GM23338 (cell line): Measurements from ENCODE around the gene DOLPP1. TPM values are rescaled to one million over a fixed set of nuclear protein-coding genes. Genes with fewer than 3 reads are reported as not detected.

ENCODE experiments used
- ATAC-seq: fragments of 200-7000 bp; cut with Tn5 transposase; 3 replicates; pipeline ENCODE4 v1.9.1; 2020
- DNase-seq: peaks from one replicate; pipeline ENCODE4 v3.0.0-alpha.2; 2015; ENCODE audit warnings: low spot score
- H2AFZ ChIP-seq: fragments of 200-600 bp; sonication (generic); 2 replicates; pipeline ENCODE4 v1.8.0; 2016; ENCODE audit warnings: antibody characterized with exemption, mild to moderate bottlenecking, moderate library complexity
- H3F3A ChIP-seq: fragments of 200-600 bp; sonication (generic); replicated peaks from 2 replicates; pipeline ENCODE4 v1.8.0; 2017; ENCODE audit warnings: antibody characterized with exemption, mixed run types, low read depth
- H3K27ac ChIP-seq: fragments of 200-600 bp; sonication (generic); 2 replicates; pipeline ENCODE4 v1.6.1; 2016; ENCODE audit warnings: low read depth
- H3K27me3 ChIP-seq: fragments of 200-600 bp; sonication (generic); 2 replicates; pipeline ENCODE4 v1.8.0; 2016; ENCODE audit warnings: mild to moderate bottlenecking, mixed run types, moderate library complexity; ENCODE audit not compliant: insufficient read depth
- H3K36me3 ChIP-seq: fragments of 200-600 bp; sonication (generic); 2 replicates; pipeline ENCODE4 v1.8.0; 2016; ENCODE audit warnings: mild to moderate bottlenecking; ENCODE audit not compliant: insufficient read depth
- H3K4me1 ChIP-seq: fragments of 200-600 bp; sonication (generic); 2 replicates; pipeline ENCODE4 v1.8.0; 2016; ENCODE audit warnings: mild to moderate bottlenecking, moderate library complexity; ENCODE audit not compliant: insufficient read depth
- H3K4me2 ChIP-seq: fragments of 200-600 bp; sonication (generic); 2 replicates; pipeline ENCODE4 v1.7.1; 2017; ENCODE audit warnings: mixed run types
- H3K4me3 ChIP-seq: fragments of 200-600 bp; sonication (generic); 2 replicates; pipeline ENCODE4 v1.6.1; 2016; ENCODE audit warnings: mixed run types
- H3K79me2 ChIP-seq: fragments of 200-600 bp; sonication (generic); replicated peaks from 2 replicates; pipeline ENCODE4 v1.8.0; 2017; ENCODE audit warnings: mild to moderate bottlenecking; ENCODE audit not compliant: insufficient read depth
- H3K9me2 ChIP-seq: fragments of 200-600 bp; sonication (generic); 2 replicates; pipeline ENCODE4 v1.8.0; 2017; ENCODE audit not compliant: insufficient read depth
- H4K20me1 ChIP-seq: fragments of 200-600 bp; sonication (generic); replicated peaks from 2 replicates; pipeline ENCODE4 v1.8.0; 2017; ENCODE audit warnings: mild to moderate bottlenecking; ENCODE audit not compliant: insufficient read depth
- H3K27ac Mint-ChIP-seq: 2 replicates; pipeline ENCODE4 v1.8.0; 2020; ENCODE audit warnings: inconsistent platforms, mild to moderate bottlenecking, moderate library complexity, mixed read lengths
- H3K27me3 Mint-ChIP-seq: 3 replicates; pipeline ENCODE4 v1.8.0; 2022; ENCODE audit warnings: low read depth, mild to moderate bottlenecking, moderate library complexity, mixed read lengths, inconsistent platforms; ENCODE audit not compliant: insufficient read depth, poor library complexity
- H3K36me3 Mint-ChIP-seq: 3 replicates; pipeline ENCODE4 v1.8.0; 2021; ENCODE audit warnings: low read depth, mild to moderate bottlenecking, inconsistent platforms, moderate library complexity, mixed read lengths
- H3K4me1 Mint-ChIP-seq: 3 replicates; pipeline ENCODE4 v1.8.0; 2020; ENCODE audit warnings: mild to moderate bottlenecking, inconsistent platforms, mixed read lengths
- H3K4me3 Mint-ChIP-seq: 3 replicates; pipeline ENCODE4 v1.8.0; 2021; ENCODE audit warnings: moderate library complexity, mild to moderate bottlenecking, inconsistent platforms, mixed read lengths
- H3K9me3 Mint-ChIP-seq: 3 replicates; pipeline ENCODE4 v1.8.0; 2020; ENCODE audit warnings: moderate library complexity, mild to moderate bottlenecking, inconsistent platforms, mixed read lengths
- CREB1 ChIP-seq: fragments of 250-450 bp; sonication (Bioruptor Pico); IDR thresholded peaks from 2 replicates; pipeline ENCODE4 v1.5.0; 2020; ENCODE audit warnings: low read depth, mild to moderate bottlenecking, moderate library complexity
- EZH2 ChIP-seq: fragments of 200-600 bp; sonication (generic); IDR thresholded peaks from one replicate; pipeline ENCODE4 v1.8.0; 2017; ENCODE audit warnings: antibody characterized with exemption, mild to moderate bottlenecking, low read depth; ENCODE audit not compliant: unreplicated experiment
- EZH2phosphoT487 ChIP-seq: fragments of 200-600 bp; sonication (generic); IDR thresholded peaks from one replicate; pipeline ENCODE4 v1.8.1; 2018; ENCODE audit warnings: antibody characterized with exemption; ENCODE audit not compliant: unreplicated experiment
- JUNB ChIP-seq: IDR thresholded peaks from one replicate; pipeline ENCODE4 v1.6.1; 2016; ENCODE audit warnings: antibody characterized with exemption; ENCODE audit not compliant: unreplicated experiment
- ZNF114 ChIP-seq: fragments of 250-450 bp; sonication (Bioruptor Pico); IDR thresholded peaks from 2 replicates; pipeline ENCODE4 v1.5.0; 2020; ENCODE audit warnings: mild to moderate bottlenecking, moderate library complexity
- polyA plus RNA-seq: library from polyadenylated mRNA; unstranded; fragments of >200 nt; fragmentation: Nextera tagmentation; extraction: Ambion mirVana; gene quantifications from 2 replicates; pipeline ENCODE4 v1.2.1, GENCODE V29; 2016
- total RNA-seq: library from RNA; depleted of rRNA; stranded (reverse); fragments of >200 nt; shearing (Covaris generic); gene quantifications from 2 replicates; pipeline ENCODE4 v1.2.3, GENCODE V29; 2014
- TF ChIP-seq, protein P1 (sequence below): IDR thresholded peaks from one replicate; pipeline ENCODE4 v1.6.1; 2018; ENCODE audit warnings: antibody characterized with exemption; ENCODE audit not compliant: unreplicated experiment
- TF ChIP-seq, protein P2 (sequence below), 2 experiments: fragments of 200-600 bp in 1 of 2; sonication (generic) in 1 of 2; conservative IDR thresholded peaks; 2 replicates each; pipeline versions ENCODE4 v1.5.1 to v1.6.1; 2016 to 2017; ENCODE audit warnings: antibody characterized with exemption in 2 of 2, low read depth in 2 of 2, mild to moderate bottlenecking in 2 of 2, moderate library complexity in 1 of 2
- TF ChIP-seq, protein P3 (sequence below): IDR thresholded peaks from 2 replicates; pipeline ENCODE4 v1.6.1; 2016; ENCODE audit warnings: antibody characterized with exemption
- TF ChIP-seq, protein P4 (sequence below): fragments of 250-450 bp; sonication (Bioruptor Pico); IDR thresholded peaks from 2 replicates; pipeline ENCODE4 v1.5.0; 2020; ENCODE audit warnings: mild to moderate bottlenecking, moderate library complexity

DOLPP1 gene
- total and polyA plus RNA-seq, 2 experiments from 2014 or later, result 23.3 to 31.9 TPM

DNA sequence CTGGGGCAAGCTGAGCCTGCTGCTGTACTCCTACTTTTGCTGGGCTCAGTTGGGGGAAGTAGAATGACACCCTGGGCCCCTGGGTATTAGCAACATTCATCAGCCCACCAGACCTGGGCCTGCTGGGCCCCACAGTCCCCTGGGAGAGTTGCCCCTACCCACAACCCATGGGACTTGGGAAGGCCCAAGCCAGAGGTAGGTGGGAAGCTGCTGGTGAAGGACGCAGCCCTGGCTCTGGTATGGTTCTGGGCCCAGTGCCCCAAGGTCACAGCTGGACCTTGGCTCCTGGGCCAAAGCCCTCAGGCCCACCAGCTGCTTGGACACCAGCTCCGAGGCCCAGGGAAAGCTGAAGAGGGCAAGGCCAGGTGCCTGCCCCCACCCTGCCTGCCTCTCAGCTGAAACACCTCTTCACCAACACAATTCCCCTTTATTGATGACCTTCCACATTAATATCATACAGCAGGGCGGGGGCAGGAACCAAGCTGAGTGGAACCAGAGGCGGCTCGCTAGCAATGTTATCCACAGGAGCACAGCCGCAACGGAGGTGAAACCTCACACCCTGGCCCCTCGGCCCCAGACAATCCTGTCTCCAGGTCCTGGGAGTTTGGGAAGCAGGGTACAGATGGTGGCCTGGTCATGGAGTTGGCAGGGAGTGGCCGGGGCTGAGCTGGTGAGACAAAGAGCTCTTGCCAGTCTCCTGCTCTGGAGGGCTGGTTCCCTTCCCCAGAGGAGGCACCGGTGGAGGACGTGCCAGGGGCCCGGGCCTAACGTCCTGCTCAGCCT is 13.7 kb downstream of the DOLPP1 start:
- H3K27me3 Mint-ChIP-seq, result peaks cover 14% of the 10 kb centered on the region
- peaks cover 2% of the 10 kb centered on the region; the same call in 2 of the 3 replicates for H3K4me1 Mint-ChIP-seq
- no peak for ATAC-seq

More for the DNA sequence above, 13.7 kb downstream of the DOLPP1 start:
- Histone ChIP-seq H3K27me3 (no peaks in the 10 kb centered on the region), H3K9me2 (no peaks in the 10 kb centered on the region), H3K27ac (no peak overlapping the region), H3K4me1 (no peaks in the 10 kb centered on the region), H3K4me2 (no peak overlapping the region), H4K20me1 (peaks cover 4% of the 10 kb centered on the region; the same call in 1 of the 2 replicates), H3F3A (0 out of 2 replicates have a peak, but pooled peaks cover 3% of the 10 kb centered on the region), H3K79me2 (no peaks in the 10 kb centered on the region), H3K36me3 (no peaks in the 10 kb centered on the region), H2AFZ (no peak overlapping the region), H3K4me3 (no peak overlapping the region)
- no peak overlapping the region for H3K4me3 Mint-ChIP-seq
- peaks cover 11% of the 10 kb centered on the region for H3K36me3 Mint-ChIP-seq
- H3K9me3 Mint-ChIP-seq, result no peaks in the 10 kb centered on the region
- DNase-seq, result no peak
- TF ChIP-seq, protein P1, sequence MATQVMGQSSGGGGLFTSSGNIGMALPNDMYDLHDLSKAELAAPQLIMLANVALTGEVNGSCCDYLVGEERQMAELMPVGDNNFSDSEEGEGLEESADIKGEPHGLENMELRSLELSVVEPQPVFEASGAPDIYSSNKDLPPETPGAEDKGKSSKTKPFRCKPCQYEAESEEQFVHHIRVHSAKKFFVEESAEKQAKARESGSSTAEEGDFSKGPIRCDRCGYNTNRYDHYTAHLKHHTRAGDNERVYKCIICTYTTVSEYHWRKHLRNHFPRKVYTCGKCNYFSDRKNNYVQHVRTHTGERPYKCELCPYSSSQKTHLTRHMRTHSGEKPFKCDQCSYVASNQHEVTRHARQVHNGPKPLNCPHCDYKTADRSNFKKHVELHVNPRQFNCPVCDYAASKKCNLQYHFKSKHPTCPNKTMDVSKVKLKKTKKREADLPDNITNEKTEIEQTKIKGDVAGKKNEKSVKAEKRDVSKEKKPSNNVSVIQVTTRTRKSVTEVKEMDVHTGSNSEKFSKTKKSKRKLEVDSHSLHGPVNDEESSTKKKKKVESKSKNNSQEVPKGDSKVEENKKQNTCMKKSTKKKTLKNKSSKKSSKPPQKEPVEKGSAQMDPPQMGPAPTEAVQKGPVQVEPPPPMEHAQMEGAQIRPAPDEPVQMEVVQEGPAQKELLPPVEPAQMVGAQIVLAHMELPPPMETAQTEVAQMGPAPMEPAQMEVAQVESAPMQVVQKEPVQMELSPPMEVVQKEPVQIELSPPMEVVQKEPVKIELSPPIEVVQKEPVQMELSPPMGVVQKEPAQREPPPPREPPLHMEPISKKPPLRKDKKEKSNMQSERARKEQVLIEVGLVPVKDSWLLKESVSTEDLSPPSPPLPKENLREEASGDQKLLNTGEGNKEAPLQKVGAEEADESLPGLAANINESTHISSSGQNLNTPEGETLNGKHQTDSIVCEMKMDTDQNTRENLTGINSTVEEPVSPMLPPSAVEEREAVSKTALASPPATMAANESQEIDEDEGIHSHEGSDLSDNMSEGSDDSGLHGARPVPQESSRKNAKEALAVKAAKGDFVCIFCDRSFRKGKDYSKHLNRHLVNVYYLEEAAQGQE, result no peak
- no peak for TF ChIP-seq EZH2phosphoT487
- TF ChIP-seq JUNB, result no peak
- TF ChIP-seq ZNF114, result no peak
- no peak for TF ChIP-seq CREB1 (CRISPR knock-in tag)
- TF ChIP-seq, protein P2, sequence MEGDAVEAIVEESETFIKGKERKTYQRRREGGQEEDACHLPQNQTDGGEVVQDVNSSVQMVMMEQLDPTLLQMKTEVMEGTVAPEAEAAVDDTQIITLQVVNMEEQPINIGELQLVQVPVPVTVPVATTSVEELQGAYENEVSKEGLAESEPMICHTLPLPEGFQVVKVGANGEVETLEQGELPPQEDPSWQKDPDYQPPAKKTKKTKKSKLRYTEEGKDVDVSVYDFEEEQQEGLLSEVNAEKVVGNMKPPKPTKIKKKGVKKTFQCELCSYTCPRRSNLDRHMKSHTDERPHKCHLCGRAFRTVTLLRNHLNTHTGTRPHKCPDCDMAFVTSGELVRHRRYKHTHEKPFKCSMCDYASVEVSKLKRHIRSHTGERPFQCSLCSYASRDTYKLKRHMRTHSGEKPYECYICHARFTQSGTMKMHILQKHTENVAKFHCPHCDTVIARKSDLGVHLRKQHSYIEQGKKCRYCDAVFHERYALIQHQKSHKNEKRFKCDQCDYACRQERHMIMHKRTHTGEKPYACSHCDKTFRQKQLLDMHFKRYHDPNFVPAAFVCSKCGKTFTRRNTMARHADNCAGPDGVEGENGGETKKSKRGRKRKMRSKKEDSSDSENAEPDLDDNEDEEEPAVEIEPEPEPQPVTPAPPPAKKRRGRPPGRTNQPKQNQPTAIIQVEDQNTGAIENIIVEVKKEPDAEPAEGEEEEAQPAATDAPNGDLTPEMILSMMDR (conservative IDR thresholded peaks at IDR 0.05; ENCODE audit: low read depth in 2 of 2), result no peak
- TF ChIP-seq, protein P3, sequence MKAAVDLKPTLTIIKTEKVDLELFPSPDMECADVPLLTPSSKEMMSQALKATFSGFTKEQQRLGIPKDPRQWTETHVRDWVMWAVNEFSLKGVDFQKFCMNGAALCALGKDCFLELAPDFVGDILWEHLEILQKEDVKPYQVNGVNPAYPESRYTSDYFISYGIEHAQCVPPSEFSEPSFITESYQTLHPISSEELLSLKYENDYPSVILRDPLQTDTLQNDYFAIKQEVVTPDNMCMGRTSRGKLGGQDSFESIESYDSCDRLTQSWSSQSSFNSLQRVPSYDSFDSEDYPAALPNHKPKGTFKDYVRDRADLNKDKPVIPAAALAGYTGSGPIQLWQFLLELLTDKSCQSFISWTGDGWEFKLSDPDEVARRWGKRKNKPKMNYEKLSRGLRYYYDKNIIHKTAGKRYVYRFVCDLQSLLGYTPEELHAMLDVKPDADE, result no peak
- TF ChIP-seq, protein P4, sequence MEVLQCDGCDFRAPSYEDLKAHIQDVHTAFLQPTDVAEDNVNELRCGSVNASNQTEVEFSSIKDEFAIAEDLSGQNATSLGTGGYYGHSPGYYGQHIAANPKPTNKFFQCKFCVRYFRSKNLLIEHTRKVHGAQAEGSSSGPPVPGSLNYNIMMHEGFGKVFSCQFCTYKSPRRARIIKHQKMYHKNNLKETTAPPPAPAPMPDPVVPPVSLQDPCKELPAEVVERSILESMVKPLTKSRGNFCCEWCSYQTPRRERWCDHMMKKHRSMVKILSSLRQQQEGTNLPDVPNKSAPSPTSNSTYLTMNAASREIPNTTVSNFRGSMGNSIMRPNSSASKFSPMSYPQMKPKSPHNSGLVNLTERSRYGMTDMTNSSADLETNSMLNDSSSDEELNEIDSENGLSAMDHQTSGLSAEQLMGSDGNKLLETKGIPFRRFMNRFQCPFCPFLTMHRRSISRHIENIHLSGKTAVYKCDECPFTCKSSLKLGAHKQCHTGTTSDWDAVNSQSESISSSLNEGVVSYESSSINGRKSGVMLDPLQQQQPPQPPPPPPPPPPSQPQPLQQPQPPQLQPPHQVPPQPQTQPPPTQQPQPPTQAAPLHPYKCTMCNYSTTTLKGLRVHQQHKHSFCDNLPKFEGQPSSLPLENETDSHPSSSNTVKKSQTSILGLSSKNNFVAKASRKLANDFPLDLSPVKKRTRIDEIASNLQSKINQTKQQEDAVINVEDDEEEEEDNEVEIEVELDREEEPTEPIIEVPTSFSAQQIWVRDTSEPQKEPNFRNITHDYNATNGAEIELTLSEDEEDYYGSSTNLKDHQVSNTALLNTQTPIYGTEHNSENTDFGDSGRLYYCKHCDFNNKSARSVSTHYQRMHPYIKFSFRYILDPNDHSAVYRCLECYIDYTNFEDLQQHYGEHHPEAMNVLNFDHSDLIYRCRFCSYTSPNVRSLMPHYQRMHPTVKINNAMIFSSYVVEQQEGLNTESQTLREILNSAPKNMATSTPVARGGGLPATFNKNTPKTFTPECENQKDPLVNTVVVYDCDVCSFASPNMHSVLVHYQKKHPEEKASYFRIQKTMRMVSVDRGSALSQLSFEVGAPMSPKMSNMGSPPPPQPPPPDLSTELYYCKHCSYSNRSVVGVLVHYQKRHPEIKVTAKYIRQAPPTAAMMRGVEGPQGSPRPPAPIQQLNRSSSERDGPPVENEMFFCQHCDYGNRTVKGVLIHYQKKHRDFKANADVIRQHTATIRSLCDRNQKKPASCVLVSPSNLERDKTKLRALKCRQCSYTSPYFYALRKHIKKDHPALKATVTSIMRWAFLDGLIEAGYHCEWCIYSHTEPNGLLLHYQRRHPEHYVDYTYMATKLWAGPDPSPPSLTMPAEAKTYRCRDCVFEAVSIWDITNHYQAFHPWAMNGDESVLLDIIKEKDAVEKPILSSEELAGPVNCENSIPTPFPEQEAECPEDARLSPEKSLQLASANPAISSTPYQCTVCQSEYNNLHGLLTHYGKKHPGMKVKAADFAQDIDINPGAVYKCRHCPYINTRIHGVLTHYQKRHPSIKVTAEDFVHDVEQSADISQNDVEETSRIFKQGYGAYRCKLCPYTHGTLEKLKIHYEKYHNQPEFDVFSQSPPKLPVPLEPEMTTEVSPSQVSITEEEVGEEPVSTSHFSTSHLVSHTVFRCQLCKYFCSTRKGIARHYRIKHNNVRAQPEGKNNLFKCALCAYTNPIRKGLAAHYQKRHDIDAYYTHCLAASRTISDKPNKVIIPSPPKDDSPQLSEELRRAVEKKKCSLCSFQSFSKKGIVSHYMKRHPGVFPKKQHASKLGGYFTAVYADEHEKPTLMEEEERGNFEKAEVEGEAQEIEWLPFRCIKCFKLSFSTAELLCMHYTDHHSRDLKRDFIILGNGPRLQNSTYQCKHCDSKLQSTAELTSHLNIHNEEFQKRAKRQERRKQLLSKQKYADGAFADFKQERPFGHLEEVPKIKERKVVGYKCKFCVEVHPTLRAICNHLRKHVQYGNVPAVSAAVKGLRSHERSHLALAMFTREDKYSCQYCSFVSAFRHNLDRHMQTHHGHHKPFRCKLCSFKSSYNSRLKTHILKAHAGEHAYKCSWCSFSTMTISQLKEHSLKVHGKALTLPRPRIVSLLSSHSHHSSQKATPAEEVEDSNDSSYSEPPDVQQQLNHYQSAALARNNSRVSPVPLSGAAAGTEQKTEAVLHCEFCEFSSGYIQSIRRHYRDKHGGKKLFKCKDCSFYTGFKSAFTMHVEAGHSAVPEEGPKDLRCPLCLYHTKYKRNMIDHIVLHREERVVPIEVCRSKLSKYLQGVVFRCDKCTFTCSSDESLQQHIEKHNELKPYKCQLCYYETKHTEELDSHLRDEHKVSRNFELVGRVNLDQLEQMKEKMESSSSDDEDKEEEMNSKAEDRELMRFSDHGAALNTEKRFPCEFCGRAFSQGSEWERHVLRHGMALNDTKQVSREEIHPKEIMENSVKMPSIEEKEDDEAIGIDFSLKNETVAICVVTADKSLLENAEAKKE (CRISPR knock-in tag), result no peak
- TF ChIP-seq EZH2, result no peak
- no peak overlapping the region; the same call in 1 of the 2 replicates for H3K27ac Mint-ChIP-seq
